ENCODE measurements around the gene C10orf71.

DNA sequence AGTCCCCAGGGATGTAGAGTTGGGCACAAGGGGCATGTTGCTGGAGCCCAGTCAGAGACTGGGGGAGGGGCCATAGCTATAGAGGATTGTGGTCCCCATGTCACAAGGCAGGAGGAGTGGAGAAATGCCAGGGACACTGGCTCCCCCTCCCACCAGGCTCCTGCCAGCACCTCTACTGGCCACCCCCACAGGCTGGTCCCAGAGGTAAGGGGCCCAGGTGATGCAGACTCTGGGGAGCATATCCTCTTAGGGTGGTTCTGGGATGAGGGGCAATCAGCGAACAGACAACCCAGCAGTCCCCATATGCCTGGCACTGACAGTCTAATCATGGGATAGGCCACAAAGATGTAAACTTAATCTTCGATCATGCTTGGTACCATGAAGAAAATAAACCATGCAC, 21.2 kb downstream of the C10orf71 start:
- TF ChIP-seq EZH2 (IDR thresholded peaks at IDR 0.05; ENCODE audit: borderline replicate concordance) (no peak), EZH2phosphoT487 (IDR thresholded peaks at IDR 0.05; ENCODE audit: low read depth, severe bottlenecking, unreplicated experiment) (no peak)
- TF ChIP-seq, protein P1, sequence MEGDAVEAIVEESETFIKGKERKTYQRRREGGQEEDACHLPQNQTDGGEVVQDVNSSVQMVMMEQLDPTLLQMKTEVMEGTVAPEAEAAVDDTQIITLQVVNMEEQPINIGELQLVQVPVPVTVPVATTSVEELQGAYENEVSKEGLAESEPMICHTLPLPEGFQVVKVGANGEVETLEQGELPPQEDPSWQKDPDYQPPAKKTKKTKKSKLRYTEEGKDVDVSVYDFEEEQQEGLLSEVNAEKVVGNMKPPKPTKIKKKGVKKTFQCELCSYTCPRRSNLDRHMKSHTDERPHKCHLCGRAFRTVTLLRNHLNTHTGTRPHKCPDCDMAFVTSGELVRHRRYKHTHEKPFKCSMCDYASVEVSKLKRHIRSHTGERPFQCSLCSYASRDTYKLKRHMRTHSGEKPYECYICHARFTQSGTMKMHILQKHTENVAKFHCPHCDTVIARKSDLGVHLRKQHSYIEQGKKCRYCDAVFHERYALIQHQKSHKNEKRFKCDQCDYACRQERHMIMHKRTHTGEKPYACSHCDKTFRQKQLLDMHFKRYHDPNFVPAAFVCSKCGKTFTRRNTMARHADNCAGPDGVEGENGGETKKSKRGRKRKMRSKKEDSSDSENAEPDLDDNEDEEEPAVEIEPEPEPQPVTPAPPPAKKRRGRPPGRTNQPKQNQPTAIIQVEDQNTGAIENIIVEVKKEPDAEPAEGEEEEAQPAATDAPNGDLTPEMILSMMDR (IDR thresholded peaks at IDR 0.05; ENCODE audit: poor library complexity), result no peak
